Measurements from ENCODE around the gene MADCAM1. TPM values are rescaled to one million over a fixed set of nuclear protein-coding genes. Genes with fewer than 3 reads are reported as not detected.
A peak's percentile ranks its signal among the peaks of the same experiment; 100 is the strongest.

MADCAM1 gene
- total RNA-seq, 1 experiment from 2014 or later, result not detected

DNA sequence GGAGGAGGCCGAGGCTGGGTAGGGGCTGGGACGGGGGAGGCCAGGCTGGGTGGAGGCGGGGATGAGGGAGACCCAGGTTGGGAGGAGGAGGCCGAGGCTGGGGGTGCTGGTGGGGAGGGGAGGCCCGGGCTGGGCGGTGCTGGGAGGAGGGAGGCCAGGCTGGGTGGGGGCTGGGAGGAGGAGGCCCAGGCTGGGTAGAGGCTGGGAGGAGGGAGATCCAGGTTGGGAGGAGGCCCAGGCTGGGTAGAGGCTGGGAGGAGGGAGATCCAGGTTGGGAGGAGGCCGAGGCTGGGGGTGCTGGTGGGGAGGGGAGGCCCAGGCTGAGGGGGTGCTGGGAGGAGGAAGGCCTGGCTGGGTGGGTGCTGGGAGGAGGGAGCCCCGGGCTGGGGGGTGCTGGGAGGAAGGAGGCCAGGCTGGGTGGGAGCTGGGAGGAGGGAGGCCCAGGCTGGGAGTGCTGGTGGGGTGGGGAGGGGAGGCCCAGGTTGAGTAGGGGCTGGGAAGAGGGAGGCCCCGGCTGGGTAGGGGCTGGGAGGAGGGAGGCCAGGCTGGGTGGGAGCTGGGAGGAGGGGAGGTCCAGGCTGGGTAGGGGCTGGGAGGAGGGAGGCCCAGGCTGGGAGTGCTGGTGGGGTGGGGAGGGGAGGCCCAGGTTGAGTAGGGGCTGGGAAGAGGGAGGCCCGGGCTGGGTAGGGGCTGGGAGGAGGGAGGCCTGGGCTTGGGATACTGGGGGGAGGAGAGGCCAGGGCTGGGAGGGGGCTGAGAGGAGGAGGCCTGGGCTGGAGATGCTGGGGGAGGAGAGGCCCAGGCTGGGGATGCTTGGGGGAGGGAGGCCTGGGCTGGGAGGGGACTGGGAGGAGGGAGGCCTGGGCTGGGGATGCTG lies 21.7 kb downstream of the MADCAM1 start:
- in situ Hi-C loops (cut with HindIII; ENCODE audit: low pct_unique_long_range_greater_than_20kb, low sequenced_read_pairs), result no loop called here
- DNase-seq (ENCODE audit: low read depth, low spot score), result no peak

DNA sequence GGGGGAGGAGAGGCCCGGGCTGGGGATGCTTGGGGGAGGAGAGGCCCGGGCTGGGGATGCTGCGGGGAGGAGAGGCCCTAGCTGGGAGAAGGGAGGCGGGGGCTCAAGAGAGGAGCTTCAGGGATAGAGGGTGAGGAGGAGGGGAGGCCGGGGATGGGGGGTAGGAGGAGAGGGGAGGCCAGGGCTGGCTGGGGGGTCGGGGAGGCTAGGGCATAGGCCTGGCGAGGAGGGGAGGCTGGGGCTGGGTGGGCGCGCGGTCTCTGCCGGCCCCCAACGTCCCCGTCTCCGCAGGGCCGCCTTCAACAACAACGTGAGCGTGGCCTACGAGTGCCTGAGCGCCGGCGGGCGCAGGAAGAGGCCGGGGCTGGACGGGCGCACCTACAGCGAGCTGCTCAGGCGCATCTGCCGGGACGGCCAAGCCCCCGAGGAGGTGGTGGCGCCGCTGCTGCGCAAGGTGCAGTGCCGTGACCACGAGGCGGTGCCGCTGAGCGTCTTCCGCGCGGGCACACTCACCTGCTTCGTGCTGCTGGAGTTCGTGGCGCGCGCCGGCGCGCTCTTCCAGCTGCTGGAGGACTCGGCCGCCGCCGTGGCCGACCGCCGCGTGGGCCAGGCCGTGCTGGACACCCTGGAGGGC lies 22.4 kb downstream of the MADCAM1 start:
- no peak for DNase-seq (ENCODE audit: low read depth, low spot score)
- in situ Hi-C loops (cut with HindIII; ENCODE audit: low pct_unique_long_range_greater_than_20kb, low sequenced_read_pairs), result no loop called here

DNA sequence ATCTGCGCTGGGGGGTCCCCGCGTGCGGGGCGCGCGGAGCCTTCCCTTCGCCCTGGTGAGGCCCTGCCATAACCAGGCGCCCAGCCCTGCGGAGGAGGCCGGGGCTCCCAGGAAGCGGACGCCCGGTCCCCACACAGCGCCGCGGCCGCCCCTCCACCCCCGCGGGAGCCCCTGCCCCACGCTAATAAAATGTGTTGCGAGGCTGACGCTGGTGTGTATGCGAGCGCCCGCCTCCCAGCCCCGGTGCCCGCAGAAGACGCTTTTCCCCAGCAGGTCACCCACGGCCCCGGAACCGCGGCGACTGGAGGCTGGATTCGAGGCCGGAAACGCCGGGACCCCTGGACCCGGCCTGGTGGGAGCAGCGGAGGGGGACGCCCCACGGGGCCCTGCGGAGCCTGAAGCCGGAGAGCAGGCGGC lies 23.2 kb downstream of the MADCAM1 start:
- in situ Hi-C loops (cut with HindIII; ENCODE audit: low pct_unique_long_range_greater_than_20kb, low sequenced_read_pairs), result no loop called here
- no peak for DNase-seq (ENCODE audit: low read depth, low spot score)

DNA sequence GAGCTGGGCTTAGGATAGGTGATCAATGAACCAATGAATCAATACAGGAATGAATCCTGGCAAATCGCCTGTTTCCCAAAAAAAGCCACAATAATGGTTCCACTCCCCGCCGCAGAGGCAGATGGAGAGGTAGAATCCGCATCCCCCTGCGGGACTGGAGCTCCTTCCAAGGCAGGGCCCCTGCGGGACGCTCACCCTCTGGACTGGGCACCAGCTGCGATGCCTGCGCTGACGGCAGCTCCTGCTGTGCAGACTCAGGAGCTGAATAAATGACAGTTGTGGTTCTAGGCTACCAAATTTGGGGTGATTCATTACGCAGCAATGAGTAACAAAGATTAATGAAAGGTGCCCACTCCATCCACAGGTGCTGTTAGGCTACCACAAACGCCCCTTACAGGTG lies 26.4 kb downstream of the MADCAM1 start:
- in situ Hi-C loops (cut with HindIII; ENCODE audit: low pct_unique_long_range_greater_than_20kb, low sequenced_read_pairs), result no loop called here
- DNase-seq (ENCODE audit: low read depth, low spot score), result no peak

DNA sequence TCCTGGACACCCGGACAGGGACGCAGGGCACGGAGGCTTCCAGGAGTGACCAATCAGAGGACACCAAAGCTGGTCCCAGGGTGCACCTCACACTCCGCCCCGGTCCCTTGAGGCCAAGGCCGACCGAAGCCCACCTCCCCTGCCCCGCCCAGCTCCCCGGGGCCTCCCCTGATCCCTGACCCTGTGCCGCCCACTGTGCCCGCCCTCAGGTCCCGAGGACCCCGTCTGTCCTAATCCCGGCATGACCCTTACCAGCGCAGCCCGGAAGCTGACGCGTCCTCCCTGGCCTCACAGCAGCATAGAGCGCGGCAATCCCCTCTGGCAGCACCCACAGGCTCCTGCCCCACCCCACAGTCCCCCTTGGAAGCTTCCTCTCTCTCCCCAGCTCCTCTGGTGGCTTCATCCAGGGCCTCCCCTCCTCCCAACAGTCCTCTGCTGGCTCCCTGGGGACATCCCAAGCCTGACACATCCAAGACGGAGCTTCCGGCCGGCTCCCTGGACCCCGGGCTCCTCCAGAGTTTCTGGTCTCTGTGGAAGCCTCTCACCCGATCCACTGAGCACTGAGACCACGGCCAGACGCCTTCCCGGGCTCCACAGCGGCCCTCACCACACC lies 27.9 kb downstream of the MADCAM1 start:
- in situ Hi-C loops (cut with HindIII; ENCODE audit: low pct_unique_long_range_greater_than_20kb, low sequenced_read_pairs), result no loop called here
- no peak for DNase-seq (ENCODE audit: low read depth, low spot score)

DNA sequence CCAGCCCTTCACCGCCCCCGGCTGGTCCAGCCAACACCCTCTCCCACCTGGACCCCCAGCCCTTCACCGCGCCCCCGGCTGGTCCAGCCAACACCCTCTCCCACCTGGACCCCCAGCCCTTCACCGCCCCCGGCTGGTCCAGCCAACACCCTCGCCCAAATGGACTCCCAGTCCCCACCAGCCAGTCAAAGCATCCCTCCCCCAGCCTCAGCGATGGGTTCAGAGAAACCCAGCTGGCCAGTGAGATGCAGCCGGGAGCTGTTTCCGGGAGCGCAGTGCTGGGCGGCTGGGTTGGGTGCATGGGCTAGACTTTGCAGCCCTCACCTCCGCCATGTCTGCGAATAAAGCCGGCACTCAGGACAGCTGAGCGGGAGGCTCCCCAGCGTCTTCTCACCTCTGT lies 28.7 kb downstream of the MADCAM1 start:
- in situ Hi-C loops (cut with HindIII; ENCODE audit: low pct_unique_long_range_greater_than_20kb, low sequenced_read_pairs), result no loop called here

DNA sequence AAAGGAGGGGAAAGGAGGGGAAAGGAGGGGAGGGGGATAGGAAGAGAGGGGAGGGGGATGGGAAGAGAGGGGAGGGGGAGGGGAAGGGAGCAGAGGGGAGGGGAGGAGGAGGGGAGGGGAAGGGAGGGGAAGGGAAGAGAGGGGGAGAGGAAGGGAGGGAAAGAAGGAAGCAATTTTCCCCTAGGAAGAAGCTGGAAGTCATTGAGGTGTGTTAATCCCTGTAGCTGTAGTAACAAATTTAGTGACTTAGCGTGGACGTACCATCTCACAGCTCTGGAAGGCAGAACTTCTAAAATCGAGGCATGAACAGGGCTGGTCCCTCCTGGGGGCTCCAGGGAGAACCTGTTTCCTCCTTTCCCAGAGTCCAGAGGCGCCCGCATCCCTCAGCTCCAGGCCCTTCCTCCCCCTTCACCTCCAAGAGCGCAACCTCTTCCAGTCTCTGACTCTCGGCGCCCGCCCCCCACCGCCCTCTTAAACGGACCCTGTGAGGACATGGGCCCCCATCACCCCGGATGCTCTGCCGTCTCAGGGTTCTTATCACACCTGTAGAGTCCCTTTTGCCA lies 29.7 kb downstream of the MADCAM1 start:
- DNase-seq (ENCODE audit: low read depth, low spot score), result no peak
- in situ Hi-C loops (cut with HindIII; ENCODE audit: low pct_unique_long_range_greater_than_20kb, low sequenced_read_pairs), result no loop called here

More for the DNA sequence above, 28.7 kb downstream of the MADCAM1 start:
- no peak for DNase-seq (ENCODE audit: low read depth, low spot score)

DNA sequence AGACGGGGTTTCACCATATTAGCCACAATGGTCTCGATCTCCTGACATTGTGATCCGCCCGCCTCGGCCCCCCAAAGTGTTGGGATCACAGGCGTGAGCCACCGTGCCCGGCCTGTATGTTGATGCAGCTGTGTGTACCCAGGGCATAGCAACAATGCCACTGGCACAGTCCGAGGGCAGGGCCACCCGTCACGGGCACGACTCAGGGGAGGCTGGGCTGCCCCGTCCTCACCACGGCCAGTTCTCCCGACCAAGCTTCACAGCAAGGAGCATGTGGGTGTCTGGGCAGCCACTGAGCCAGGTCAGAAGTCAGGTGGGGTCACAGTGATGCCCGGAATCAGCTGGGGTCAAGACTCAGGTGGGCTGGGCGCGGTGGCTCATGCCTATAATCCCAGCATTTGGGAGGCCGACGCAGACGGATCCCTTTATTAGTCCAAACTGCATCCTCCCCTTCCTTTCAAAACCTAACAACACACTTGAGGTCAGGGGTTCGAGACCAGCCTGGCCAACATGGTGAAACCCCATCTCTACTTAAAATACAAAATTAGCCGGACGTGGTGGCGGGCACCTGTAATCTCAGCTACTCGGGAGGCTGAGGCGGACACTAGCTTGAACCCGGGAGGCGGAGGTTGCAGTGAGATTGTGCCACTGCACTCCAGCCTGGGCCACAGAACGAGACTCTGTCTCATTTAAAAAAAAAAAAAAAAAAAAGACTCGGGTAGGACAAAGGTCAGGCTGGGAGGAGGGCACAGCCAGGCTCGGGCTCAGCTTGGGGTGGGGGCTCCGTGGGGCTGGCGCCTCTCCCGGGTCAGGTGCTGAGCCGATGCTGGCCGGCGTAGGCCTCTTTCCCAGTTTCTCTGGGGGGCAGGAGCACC lies 34.1 kb downstream of the MADCAM1 start:
- in situ Hi-C loops (cut with HindIII; ENCODE audit: low pct_unique_long_range_greater_than_20kb, low sequenced_read_pairs), result no loop called here
- DNase-seq (ENCODE audit: low read depth, low spot score), result no peak

DNA sequence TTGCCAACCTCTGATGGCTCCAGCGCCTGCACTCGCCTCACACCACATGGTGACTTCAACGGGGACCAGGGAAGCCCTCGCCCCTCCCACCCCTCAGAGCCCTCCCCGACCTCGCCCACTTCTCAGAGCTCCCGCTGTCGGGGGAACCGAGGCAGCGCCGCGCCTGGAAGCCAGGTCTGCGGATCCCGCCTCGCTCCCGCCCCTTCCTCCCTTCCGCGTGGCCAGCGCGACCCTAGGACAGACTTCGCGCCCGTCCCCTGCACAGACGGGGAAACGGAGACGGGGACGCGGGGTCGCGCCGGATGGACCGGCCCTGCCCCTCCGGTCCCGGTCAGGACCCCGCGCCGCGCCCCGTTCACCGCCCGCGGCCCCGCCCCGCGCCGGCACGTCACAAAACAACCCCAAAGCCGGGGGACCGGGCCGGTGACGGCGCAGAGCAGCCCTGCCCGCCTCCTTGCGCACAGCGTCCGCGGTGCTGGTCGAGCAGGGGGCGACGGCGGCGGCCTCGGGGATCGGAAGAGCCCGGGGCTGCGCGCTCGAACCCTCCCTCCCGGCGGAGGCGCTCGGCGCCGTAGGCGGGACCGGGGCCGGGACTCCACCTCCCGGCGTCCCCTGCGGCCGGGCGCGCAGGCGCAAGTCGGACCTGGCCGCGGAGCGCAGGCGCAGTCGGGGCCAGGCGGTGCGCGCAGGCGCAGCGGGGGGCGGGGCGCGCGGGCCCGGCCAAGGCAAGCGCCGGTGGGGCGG lies 34.9 kb downstream of the MADCAM1 start:
- DNase-seq (ENCODE audit: low read depth, low spot score), result peak; percentile 73

DNA sequence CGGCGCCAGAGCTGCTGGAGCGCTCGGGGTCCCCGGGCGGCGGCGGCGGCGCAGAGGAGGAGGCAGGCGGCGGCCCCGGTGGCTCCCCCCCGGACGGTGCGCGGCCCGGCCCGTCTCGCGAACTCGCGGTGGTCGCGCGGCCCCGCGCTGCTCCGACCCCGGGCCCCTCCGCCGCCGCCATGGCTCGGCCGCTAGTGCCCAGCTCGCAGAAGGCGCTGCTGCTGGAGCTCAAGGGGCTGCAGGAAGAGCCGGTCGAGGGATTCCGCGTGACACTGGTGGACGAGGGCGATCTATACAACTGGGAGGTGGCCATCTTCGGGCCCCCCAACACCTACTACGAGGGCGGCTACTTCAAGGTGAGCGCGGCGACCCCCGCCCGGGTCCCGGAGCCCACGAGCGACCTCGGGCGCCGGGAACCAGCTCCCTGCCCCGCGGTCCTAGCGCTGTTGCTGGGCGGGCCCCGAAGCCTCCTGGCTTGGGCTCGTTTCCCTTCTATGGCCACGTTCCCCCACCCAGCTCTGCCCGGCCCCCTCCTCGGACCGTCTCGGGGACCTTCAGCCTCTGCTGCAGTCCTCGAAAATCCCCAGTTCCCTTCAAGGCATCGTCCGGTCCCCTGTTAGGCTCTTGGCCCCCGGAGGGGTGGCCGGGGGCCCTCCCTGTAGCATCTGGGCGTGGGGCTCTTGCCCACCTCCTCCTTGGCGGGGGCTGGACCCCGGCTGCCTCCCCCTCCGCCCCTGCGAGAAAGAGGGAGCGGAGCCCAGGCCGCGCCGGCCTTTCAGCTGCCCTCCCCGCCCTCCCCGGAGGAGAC lies 35.7 kb downstream of the MADCAM1 start, which contains the start of gene CDC34:
Gene CDC34 (plus strand): TSS at position 8 of the 808 bp plus-strand sequence. CDS start 172 bp downstream, at position 180.
- no peak for DNase-seq (ENCODE audit: low read depth, low spot score)
- in situ Hi-C loops (cut with HindIII; ENCODE audit: low pct_unique_long_range_greater_than_20kb, low sequenced_read_pairs), result no loop called here

More for the DNA sequence above, 34.9 kb downstream of the MADCAM1 start:
- in situ Hi-C loops (cut with HindIII; ENCODE audit: low pct_unique_long_range_greater_than_20kb, low sequenced_read_pairs), result no loop called here

DNA sequence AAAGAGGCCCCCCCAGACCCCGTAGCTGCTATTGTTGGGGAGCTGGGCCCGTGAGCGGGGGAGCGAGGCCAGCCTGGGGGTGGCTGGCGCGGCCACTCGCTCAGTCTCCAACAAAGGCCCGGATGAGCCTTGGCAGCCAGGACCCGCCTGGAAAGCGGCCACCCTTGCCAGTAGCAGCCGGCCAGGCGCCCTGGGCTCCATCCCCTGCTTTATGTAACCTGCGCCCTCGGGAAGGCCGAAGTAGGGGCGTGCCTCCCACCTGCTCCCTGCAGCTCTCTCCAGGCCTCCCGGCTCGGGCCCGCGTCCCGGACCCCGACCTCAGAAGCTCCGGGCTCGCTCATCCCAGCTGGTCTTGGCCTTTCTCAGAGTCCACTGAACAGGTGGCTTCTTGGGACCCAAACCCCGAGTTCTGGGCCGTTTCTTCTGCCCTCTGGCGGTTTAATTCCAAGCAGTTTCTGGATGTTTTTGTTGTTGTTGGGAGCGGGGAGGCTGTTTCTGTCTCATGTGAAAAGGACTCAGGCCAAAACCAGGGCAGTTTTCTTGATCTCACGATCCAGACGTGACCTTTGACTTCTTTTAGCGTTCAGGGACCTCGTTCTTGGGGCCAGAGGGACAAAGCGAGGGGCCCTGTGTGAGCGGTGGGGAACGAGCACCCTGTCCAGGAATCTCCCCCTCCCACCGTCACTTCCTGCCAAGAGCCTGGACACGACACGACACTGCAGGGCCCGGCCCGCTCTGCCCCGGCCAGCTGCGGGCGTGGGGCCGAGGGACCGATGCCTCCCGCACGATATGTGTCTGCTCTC lies 36.5 kb downstream of the MADCAM1 start:
- peak; percentile 44 for DNase-seq (ENCODE audit: low read depth, low spot score)
- in situ Hi-C loops (cut with HindIII; ENCODE audit: low pct_unique_long_range_greater_than_20kb, low sequenced_read_pairs), result no loop called here

DNA sequence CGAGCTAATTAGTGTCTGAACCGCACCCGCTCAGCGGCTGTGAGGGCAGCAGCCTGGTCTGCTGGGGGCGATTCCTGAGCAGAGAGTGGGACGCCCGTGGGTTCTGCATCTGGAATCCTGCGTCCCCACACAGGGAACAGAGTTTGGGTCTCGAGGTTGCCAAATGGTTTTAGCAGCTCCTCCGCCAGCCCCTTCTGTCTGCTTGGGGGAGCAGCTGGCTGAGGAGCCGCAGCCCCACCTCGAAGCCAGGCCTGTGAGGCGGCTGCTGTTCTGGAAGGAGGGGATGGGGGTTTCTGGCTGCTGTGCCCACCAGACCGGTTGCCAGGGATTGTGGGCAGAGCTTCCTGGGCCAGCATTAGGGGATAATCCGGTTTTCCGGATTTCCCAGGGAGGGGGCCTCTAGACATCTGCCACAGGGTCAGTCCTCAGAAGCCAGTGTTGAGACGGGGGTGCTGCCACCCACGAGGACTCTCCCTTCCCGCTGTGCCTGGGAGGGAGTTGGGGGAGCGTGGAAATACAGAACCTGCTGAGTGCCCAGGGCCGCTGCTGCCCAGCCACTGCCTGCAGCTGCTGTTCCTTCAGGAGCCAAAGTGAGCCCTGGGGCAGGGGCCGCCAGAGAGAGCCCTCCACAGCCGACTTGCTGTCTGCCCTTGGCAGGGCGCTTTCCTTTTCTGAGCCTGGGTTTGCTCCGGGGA lies 37.2 kb downstream of the MADCAM1 start:
- DNase-seq (ENCODE audit: low read depth, low spot score), result no peak
- in situ Hi-C loops (cut with HindIII; ENCODE audit: low pct_unique_long_range_greater_than_20kb, low sequenced_read_pairs), result no loop called here

DNA sequence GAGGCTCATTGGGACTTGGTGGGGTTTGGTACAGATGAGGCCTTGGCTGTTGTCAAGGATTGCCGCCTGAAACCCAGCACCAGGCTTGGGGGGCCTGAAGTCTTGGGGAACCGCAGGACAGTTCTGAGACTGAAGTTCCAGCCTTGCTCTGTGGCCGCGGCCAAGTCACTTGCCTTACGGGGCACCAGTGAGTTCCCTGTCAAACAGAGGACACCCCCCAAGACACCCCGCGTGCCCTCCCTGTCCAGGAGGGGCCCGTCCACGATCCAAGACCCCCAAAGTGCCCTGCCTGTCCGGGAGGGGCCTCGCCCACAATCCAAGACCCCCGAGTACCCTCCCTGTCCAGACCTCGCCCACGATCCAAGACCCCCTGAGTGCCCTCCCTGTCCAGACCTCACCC lies 37.8 kb downstream of the MADCAM1 start:
- no peak for DNase-seq (ENCODE audit: low read depth, low spot score)
- in situ Hi-C loops (cut with HindIII; ENCODE audit: low pct_unique_long_range_greater_than_20kb, low sequenced_read_pairs), result no loop called here

DNA sequence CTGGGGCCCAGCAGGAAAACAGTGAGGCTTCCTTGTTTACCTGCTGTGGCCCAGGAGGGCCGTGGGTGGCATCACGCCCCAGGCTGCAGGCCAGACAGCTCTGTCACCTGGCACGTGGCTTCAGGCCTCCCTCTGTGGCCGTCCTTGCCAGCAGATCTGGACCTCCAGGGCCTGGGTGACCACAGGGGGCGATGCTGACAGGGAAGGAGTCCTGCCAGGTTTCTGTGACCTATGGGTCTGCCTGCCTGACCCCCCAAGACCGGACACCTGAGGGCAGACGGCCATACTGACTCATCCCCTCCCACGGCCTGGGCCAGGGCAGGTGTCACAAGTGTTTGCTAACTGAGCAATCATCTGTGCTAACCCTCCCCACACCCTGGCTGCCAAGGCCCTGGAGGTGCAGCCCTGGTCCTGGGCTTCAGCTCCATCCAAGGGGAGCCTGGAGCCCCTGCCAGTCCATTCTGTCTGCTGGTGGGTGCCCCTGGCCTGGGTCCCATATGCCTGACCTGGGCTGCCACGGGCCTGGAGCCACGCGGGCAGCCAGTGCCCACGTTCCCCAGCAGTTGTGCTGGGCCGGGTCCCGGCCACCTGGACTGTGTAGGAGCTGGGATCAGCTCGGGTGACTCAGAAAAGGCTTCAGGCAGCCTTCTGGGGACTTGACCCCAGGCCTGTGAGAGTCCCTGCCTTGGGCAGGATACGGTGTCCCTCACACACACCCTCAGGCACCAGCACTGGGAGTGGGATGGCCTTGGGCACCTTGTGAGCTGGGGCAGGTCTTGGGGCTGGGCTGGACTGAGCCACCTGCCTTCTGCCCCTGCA lies 38.9 kb downstream of the MADCAM1 start:
- in situ Hi-C loops (cut with HindIII; ENCODE audit: low pct_unique_long_range_greater_than_20kb, low sequenced_read_pairs), result no loop called here
- DNase-seq (ENCODE audit: low read depth, low spot score), result no peak
